GM23248 (cell line): Measurements from ENCODE around the gene TEX53. TPM values are rescaled to one million over a fixed set of nuclear protein-coding genes. Genes with fewer than 3 reads are reported as not detected.

ENCODE experiments used
- DNase-seq: peaks from one replicate; pipeline ENCODE4 v3.0.0-alpha.2; 2015
- H2AFZ ChIP-seq: fragments of 200-600 bp; sonication (generic); 2 replicates; pipeline ENCODE4 v1.6.1; 2016; ENCODE audit warnings: antibody characterized with exemption
- H3F3A ChIP-seq: fragments of 200-600 bp; sonication (generic); 2 replicates; pipeline ENCODE4 v1.6.1; 2016; ENCODE audit warnings: mild to moderate bottlenecking, antibody characterized with exemption, mixed run types; ENCODE audit not compliant: insufficient read depth
- H3K27ac ChIP-seq: fragments of 200-600 bp; sonication (generic); 2 replicates; pipeline ENCODE4 v1.5.1; 2016; ENCODE audit warnings: mild to moderate bottlenecking
- H3K27me3 ChIP-seq: fragments of 200-600 bp; sonication (generic); replicated peaks from 2 replicates; pipeline ENCODE4 v1.6.1; 2016; ENCODE audit warnings: mild to moderate bottlenecking; ENCODE audit not compliant: insufficient read depth
- H3K36me3 ChIP-seq: fragments of 200-600 bp; sonication (generic); 2 replicates; pipeline ENCODE4 v1.6.1; 2016; ENCODE audit warnings: low read depth, mild to moderate bottlenecking
- H3K4me1 ChIP-seq: fragments of 200-600 bp; sonication (generic); 2 replicates; pipeline ENCODE4 v1.6.1; 2016; ENCODE audit warnings: mild to moderate bottlenecking; ENCODE audit not compliant: insufficient read depth
- H3K4me2 ChIP-seq: fragments of 200-600 bp; sonication (generic); one replicate; pipeline ENCODE4 v1.6.1; 2016; ENCODE audit warnings: mild to moderate bottlenecking; ENCODE audit not compliant: unreplicated experiment
- H3K4me3 ChIP-seq: fragments of 200-600 bp; sonication (generic); 2 replicates; pipeline ENCODE4 v1.5.1; 2016; ENCODE audit warnings: mild to moderate bottlenecking
- H3K79me2 ChIP-seq: fragments of 200-600 bp; sonication (generic); 2 replicates; pipeline ENCODE4 v1.6.1; 2016; ENCODE audit warnings: mild to moderate bottlenecking; ENCODE audit not compliant: insufficient read depth
- H3K9ac ChIP-seq: fragments of 200-600 bp; sonication (generic); 2 replicates; pipeline ENCODE4 v1.6.1; 2016; ENCODE audit warnings: mild to moderate bottlenecking
- H3K9me2 ChIP-seq: fragments of 200-600 bp; sonication (generic); 2 replicates; pipeline ENCODE4 v1.6.1; 2016; ENCODE audit warnings: mixed run types, mild to moderate bottlenecking, moderate library complexity; ENCODE audit not compliant: insufficient read depth
- H3K9me3 ChIP-seq: fragments of 200-600 bp; sonication (generic); one replicate; pipeline ENCODE4 v1.6.1; 2017; ENCODE audit warnings: low read depth
- H4K20me1 ChIP-seq: fragments of 200-600 bp; sonication (generic); 2 replicates; pipeline ENCODE4 v1.6.0; 2016; ENCODE audit not compliant: insufficient read depth
- EZH2 ChIP-seq: fragments of 200-600 bp; sonication (generic); IDR thresholded peaks from 2 replicates; pipeline ENCODE4 v1.6.1; 2018; ENCODE audit warnings: antibody characterized with exemption, mild to moderate bottlenecking; ENCODE audit not compliant: insufficient read depth, poor library complexity, severe bottlenecking
- EZH2phosphoT487 ChIP-seq: fragments of 200-600 bp; sonication (generic); IDR thresholded peaks from 2 replicates; pipeline ENCODE4 v1.6.1; 2018; ENCODE audit warnings: antibody characterized with exemption, moderate library complexity, mild to moderate bottlenecking, low read depth; ENCODE audit not compliant: insufficient read depth
- WGBS, 2 experiments: methylation state at CpG; one replicate each; pipeline ENCODE4 v1.1.6; 2015 to 2017; ENCODE audit warnings: low lambda C conversion rate in 2 of 2, low coverage in 1 of 2; ENCODE audit errors: missing lambda C conversion rate in 2 of 2; 5-methylcytosine and 5-hydroxymethylcytosine counted together
- in situ Hi-C: fragments of 300-500 bp; cut with MboI; formaldehyde crosslinking; loops from 2 replicates; pipeline ENCODE4 v1.15.0; 2020
- polyA plus RNA-seq: library from polyadenylated mRNA; unstranded; fragments of >200 nt; fragmentation: Nextera tagmentation; extraction: Ambion mirVana; gene quantifications from 2 replicates; pipeline ENCODE4 v1.2.1, GENCODE V29; 2016
- total RNA-seq: library from RNA; depleted of rRNA; stranded (reverse); fragments of >200 nt; shearing (Covaris generic); gene quantifications from 2 replicates; pipeline ENCODE4 v1.2.3, GENCODE V29; 2014

Gene TEX53
- total and polyA plus RNA-seq, 2 experiments from 2014 or later, result not detected

GRCh38 chr9:114629563-114630090, 28.0 kb downstream of the TEX53 start:
- DNase-seq, result peak; percentile 28
- TF ChIP-seq EZH2 (no peak), EZH2phosphoT487 (no peak)
- in situ Hi-C loops, result no loop called here

DNA sequence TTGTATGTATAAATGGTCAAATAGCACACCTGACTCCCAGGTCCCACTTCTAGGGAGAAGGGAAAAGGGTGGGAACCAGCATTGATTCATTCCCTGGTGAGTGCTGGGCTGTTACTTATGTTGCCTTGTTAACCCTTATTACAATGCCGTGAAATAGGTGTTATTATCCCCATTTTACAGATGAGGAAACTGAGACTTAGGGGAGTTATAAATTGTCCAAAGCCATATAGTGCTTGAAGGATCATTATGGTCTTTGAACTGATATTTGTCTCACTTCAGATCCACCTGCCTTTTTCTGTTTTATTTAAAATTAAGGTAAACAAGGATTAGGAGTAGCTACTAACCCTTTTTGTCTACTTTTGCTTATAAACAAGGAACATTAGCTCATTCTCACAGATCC, 30.1 kb downstream of the TEX53 start:
- no peaks in the 10 kb centered on the region for H3K27me3 ChIP-seq
- H3K9me2 ChIP-seq, result no peaks in the 10 kb centered on the region
- H3K27ac ChIP-seq, result no peak overlapping the region
- no peak overlapping the region for H3K9ac ChIP-seq
- H3K79me2 ChIP-seq, result no peaks in the 10 kb centered on the region
- DNase-seq, result no peak
- H3K4me2 ChIP-seq, result no peak overlapping the region
- in situ Hi-C loops, result no loop called here
- no peak for TF ChIP-seq EZH2
- no peak for TF ChIP-seq EZH2phosphoT487
- 96 to 100% methylated on average over 1 of the region's 1 CpG for WGBS, 2 experiments
- peaks cover 3% of the 10 kb centered on the region for H3F3A ChIP-seq
- H3K9me3 ChIP-seq, result no peaks in the 10 kb centered on the region
- H4K20me1 ChIP-seq, result 0 out of 2 replicates have a peak, but pooled peaks cover under 1% of the 10 kb centered on the region
- H3K4me3 ChIP-seq, result no peak overlapping the region
- peaks cover 5% of the 10 kb centered on the region; the same call in 1 of the 2 replicates for H3K36me3 ChIP-seq
- H2AFZ ChIP-seq, result no peak overlapping the region
- H3K4me1 ChIP-seq, result peaks cover under 1% of the 10 kb centered on the region; the same call in 1 of the 2 replicates

More at GRCh38 chr9:114629563-114630090, 28.0 kb downstream of the TEX53 start:
- Histone ChIP-seq H3K79me2 (no peaks in the 10 kb centered on the region), H3K9me3 (no peaks in the 10 kb centered on the region), H3K27me3 (no peaks in the 10 kb centered on the region), H3K4me1 (no peaks in the 10 kb centered on the region), H3K27ac (no peak overlapping the region), H3K9me2 (no peaks in the 10 kb centered on the region), H3K4me3 (no peak overlapping the region), H3F3A (no peaks in the 10 kb centered on the region), H3K4me2 (no peak overlapping the region), H4K20me1 (no peaks in the 10 kb centered on the region), H3K9ac (no peak overlapping the region), H2AFZ (no peak overlapping the region), H3K36me3 (peaks cover 5% of the 10 kb centered on the region; the same call in 1 of the 2 replicates)
- 79 to 85% methylated on average over 7 of the region's 7 CpGs for WGBS, 2 experiments

- no peak overlapping the region for H2AFZ ChIP-seq
- 0 out of 2 replicates have a peak, but pooled peaks cover 4% of the 10 kb centered on the region for H4K20me1 ChIP-seq
- H3K4me3 ChIP-seq, result no peak overlapping the region
- H3K4me2 ChIP-seq, result no peak overlapping the region
- no peaks in the 10 kb centered on the region for H3K9me2 ChIP-seq
- H3K4me1 ChIP-seq, result peaks cover 11% of the 10 kb centered on the region
- H3K27me3 ChIP-seq, result no peaks in the 10 kb centered on the region
- H3K27ac ChIP-seq, result no peak overlapping the region
- DNase-seq, result no peak
- peaks cover 12% of the 10 kb centered on the region for H3F3A ChIP-seq
- 70 to 77% methylated on average over 4 of the region's 4 CpGs for WGBS, 2 experiments
- no peaks in the 10 kb centered on the region for H3K79me2 ChIP-seq
- no peak for TF ChIP-seq EZH2phosphoT487
- no peak for TF ChIP-seq EZH2
- in situ Hi-C loops, result no loop called here
- H3K9me3 ChIP-seq, result no peaks in the 10 kb centered on the region
- no peak overlapping the region for H3K9ac ChIP-seq
- H3K36me3 ChIP-seq, result peaks cover 5% of the 10 kb centered on the region; the same call in 1 of the 2 replicates
Observed at GRCh38 chr9:114626415-114627020, 31.1 kb downstream of the TEX53 start.

DNA sequence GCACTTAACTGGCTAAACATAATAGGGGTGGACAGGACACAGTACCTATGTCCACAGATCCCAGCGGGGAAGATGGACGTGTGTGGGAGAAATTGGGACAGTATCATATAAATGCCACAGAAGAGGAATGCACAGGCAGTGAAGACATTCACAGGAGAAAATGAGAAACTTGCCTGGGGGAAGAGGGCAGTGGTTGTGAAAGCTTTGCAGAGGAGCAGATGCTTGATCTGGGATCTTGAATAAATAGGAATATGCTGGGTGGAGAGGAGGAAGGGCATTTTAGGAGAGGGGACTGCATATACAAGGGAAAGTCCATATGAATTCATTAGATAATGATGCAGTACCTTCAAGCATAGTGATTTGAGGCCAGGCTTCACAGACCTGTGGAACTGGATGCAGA, 32.9 kb downstream of the TEX53 start:
- TF ChIP-seq EZH2phosphoT487 (no peak), EZH2 (no peak)
- Histone ChIP-seq H3K4me1 (peaks cover 11% of the 10 kb centered on the region), H3K9me2 (no peaks in the 10 kb centered on the region), H3K4me2 (no peak overlapping the region), H3K36me3 (peaks cover 5% of the 10 kb centered on the region; the same call in 1 of the 2 replicates), H3K79me2 (no peaks in the 10 kb centered on the region), H3K27ac (no peak overlapping the region), H3K9ac (no peak overlapping the region), H3F3A (peaks cover 15% of the 10 kb centered on the region), H3K9me3 (no peaks in the 10 kb centered on the region), H2AFZ (no peak overlapping the region), H3K27me3 (no peaks in the 10 kb centered on the region), H4K20me1 (0 out of 2 replicates have a peak, but pooled peaks cover 4% of the 10 kb centered on the region), H3K4me3 (no peak overlapping the region)
- 95 to 97% methylated on average over 2 of the region's 2 CpGs for WGBS, 2 experiments
- in situ Hi-C loops, result no loop called here
- DNase-seq, result no peak
